SK-N-SH treated with all-trans-retinoic acid at 6 μM for 48 hours (cell line): ENCODE measurements around the gene DHRS13.
"Not testable (repeated sequence)": the region's sequence is repeated elsewhere in the genome, so short reads cannot be mapped to it uniquely, and the experiment has no call there.

Experiments used
- ATAC-seq: fragments of 200-7000 bp; cut with Tn5 transposase; 3 replicates; pipeline ENCODE4 v1.9.1; 2020; ENCODE audit warnings: mild to moderate bottlenecking, moderate library complexity
- ARNTL ChIP-seq: fragments of 450-650 bp; formaldehyde crosslinking; IDR thresholded peaks from 2 replicates; pipeline ENCODE4 v1.5.0; 2020; ENCODE audit warnings: low read depth, mild to moderate bottlenecking, moderate library complexity, borderline replicate concordance
- ESRRG ChIP-seq: fragments of 250-450 bp; sonication (Bioruptor Pico); IDR thresholded peaks from 2 replicates; pipeline ENCODE4 v1.6.1; 2021; ENCODE audit warnings: mild to moderate bottlenecking
- GLIS3 ChIP-seq: fragments of 250-450 bp; sonication (Bioruptor Pico); IDR thresholded peaks from 2 replicates; pipeline ENCODE4 v1.5.0; 2020; ENCODE audit warnings: mild to moderate bottlenecking, moderate library complexity
- ISL1 ChIP-seq: fragments of 250-450 bp; sonication (Bioruptor Pico); IDR thresholded peaks from 2 replicates; pipeline ENCODE4 v2.1.2; 2022; ENCODE audit warnings: mild to moderate bottlenecking, moderate library complexity
- PPARA ChIP-seq: fragments of 250-450 bp; sonication (Bioruptor Pico); IDR thresholded peaks from 2 replicates; pipeline ENCODE4 v1.5.0; 2020; ENCODE audit warnings: mild to moderate bottlenecking, borderline replicate concordance
- RARB ChIP-seq: fragments of 250-450 bp; sonication (Bioruptor Pico); IDR thresholded peaks from 2 replicates; pipeline ENCODE4 v1.8.0; 2021; ENCODE audit warnings: mild to moderate bottlenecking, moderate library complexity
- SNAI2 ChIP-seq: fragments of 250-450 bp; sonication (Bioruptor Pico); IDR thresholded peaks from 2 replicates; pipeline ENCODE4 v1.5.0; 2020; ENCODE audit warnings: mild to moderate bottlenecking, moderate library complexity
- TCF4 ChIP-seq: fragments of 250-450 bp; sonication (Bioruptor Pico); IDR thresholded peaks from 2 replicates; pipeline ENCODE4 v1.8.0; 2021; ENCODE audit warnings: mild to moderate bottlenecking, moderate library complexity, borderline replicate concordance
- TOX ChIP-seq: fragments of 250-450 bp; sonication (Bioruptor Pico); IDR thresholded peaks from 2 replicates; pipeline ENCODE4 v1.8.0; 2021; ENCODE audit warnings: mild to moderate bottlenecking, moderate library complexity, borderline replicate concordance
- ZC3H10 ChIP-seq: fragments of 250-450 bp; sonication (Bioruptor Pico); IDR thresholded peaks from 2 replicates; pipeline ENCODE4 v1.5.1; 2021; ENCODE audit warnings: mild to moderate bottlenecking, moderate library complexity
- ZFP3 ChIP-seq: fragments of 250-450 bp; sonication (Bioruptor Pico); IDR thresholded peaks from 2 replicates; pipeline ENCODE4 v1.5.0; 2020; ENCODE audit warnings: mild to moderate bottlenecking, moderate library complexity
- ZFP30 ChIP-seq: fragments of 450-650 bp; formaldehyde crosslinking; IDR thresholded peaks from 2 replicates; pipeline ENCODE4 v1.5.0; 2022; ENCODE audit warnings: mild to moderate bottlenecking, moderate library complexity
- ZNF565 ChIP-seq: fragments of 450-650 bp; formaldehyde crosslinking; conservative IDR thresholded peaks from 2 replicates; pipeline ENCODE4 v1.5.0; 2020; ENCODE audit warnings: low read depth, mild to moderate bottlenecking, moderate library complexity
- ZNF70 ChIP-seq: fragments of 450-650 bp; formaldehyde crosslinking; IDR thresholded peaks from 2 replicates; pipeline ENCODE4 v1.5.0; 2020; ENCODE audit warnings: mild to moderate bottlenecking, moderate library complexity
- ZNF8 ChIP-seq: fragments of 450-650 bp; formaldehyde crosslinking; IDR thresholded peaks from 2 replicates; pipeline ENCODE4 v1.5.0; 2020; ENCODE audit warnings: mild to moderate bottlenecking, moderate library complexity
- TF ChIP-seq, protein P1 (sequence below): fragments of 250-450 bp; sonication (Bioruptor Pico); IDR thresholded peaks from 2 replicates; pipeline ENCODE4 v1.8.0; 2020; ENCODE audit warnings: mild to moderate bottlenecking, moderate library complexity, borderline replicate concordance
- TF ChIP-seq, protein P2 (sequence below): fragments of 250-450 bp; sonication (Bioruptor Pico); IDR thresholded peaks from 2 replicates; pipeline ENCODE4 v1.5.1; 2020; ENCODE audit warnings: low read depth, mild to moderate bottlenecking, moderate library complexity
- TF ChIP-seq, protein P3 (sequence below): fragments of 250-450 bp; sonication (Bioruptor Pico); IDR thresholded peaks from 2 replicates; pipeline ENCODE4 v1.5.1; 2021; ENCODE audit warnings: mild to moderate bottlenecking, moderate library complexity
- TF ChIP-seq, protein P4 (sequence below): fragments of 250-450 bp; sonication (Bioruptor Pico); IDR thresholded peaks from 2 replicates; pipeline ENCODE4 v1.8.0; 2021; ENCODE audit warnings: low read depth, mild to moderate bottlenecking, moderate library complexity, borderline replicate concordance
- TF ChIP-seq, protein P5 (sequence below): fragments of 250-450 bp; sonication (Bioruptor Pico); IDR thresholded peaks from 2 replicates; pipeline ENCODE4 v1.5.0; 2020; ENCODE audit warnings: mild to moderate bottlenecking, moderate library complexity

The DHRS13 gene

DNA sequence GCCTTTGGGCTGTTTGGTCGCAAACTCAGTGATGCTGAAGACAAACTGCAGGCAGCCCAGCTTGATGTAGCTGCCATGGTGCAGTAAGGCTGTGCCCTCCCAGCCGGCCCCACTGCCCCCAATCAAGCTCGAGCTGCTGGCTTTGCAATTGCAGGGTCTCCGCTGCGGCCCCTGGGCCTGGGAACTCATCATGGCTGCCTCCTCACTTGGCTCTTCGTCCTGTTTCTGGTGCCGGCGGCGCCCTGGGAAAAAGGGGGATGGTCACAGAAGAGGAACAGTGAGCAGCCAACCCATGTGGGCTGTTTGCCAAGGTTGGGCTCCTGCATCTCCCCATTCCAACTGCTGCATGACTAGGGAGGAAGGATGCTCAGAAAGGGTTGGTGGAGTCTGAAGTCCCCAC is 3.4 kb upstream of the DHRS13 start:
- ATAC-seq: no peak
- TF ChIP-seq GLIS3 (CRISPR knock-in tag): no peak
- TF ChIP-seq, protein P1, sequence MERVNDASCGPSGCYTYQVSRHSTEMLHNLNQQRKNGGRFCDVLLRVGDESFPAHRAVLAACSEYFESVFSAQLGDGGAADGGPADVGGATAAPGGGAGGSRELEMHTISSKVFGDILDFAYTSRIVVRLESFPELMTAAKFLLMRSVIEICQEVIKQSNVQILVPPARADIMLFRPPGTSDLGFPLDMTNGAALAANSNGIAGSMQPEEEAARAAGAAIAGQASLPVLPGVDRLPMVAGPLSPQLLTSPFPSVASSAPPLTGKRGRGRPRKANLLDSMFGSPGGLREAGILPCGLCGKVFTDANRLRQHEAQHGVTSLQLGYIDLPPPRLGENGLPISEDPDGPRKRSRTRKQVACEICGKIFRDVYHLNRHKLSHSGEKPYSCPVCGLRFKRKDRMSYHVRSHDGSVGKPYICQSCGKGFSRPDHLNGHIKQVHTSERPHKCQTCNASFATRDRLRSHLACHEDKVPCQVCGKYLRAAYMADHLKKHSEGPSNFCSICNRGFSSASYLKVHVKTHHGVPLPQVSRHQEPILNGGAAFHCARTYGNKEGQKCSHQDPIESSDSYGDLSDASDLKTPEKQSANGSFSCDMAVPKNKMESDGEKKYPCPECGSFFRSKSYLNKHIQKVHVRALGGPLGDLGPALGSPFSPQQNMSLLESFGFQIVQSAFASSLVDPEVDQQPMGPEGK (CRISPR knock-in tag): no peak
- no peak for TF ChIP-seq ZFP3
- TF ChIP-seq RARB (CRISPR knock-in tag): no peak
- TF ChIP-seq PPARA (CRISPR knock-in tag): no peak
- TF ChIP-seq ZNF565: no peak
- no peak for TF ChIP-seq ESRRG (CRISPR knock-in tag)
- no peak for TF ChIP-seq ISL1
- TF ChIP-seq, protein P2, sequence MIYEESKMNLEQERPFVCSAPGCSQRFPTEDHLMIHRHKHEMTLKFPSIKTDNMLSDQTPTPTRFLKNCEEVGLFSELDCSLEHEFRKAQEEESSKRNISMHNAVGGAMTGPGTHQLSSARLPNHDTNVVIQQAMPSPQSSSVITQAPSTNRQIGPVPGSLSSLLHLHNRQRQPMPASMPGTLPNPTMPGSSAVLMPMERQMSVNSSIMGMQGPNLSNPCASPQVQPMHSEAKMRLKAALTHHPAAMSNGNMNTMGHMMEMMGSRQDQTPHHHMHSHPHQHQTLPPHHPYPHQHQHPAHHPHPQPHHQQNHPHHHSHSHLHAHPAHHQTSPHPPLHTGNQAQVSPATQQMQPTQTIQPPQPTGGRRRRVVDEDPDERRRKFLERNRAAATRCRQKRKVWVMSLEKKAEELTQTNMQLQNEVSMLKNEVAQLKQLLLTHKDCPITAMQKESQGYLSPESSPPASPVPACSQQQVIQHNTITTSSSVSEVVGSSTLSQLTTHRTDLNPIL (CRISPR knock-in tag): no peak
- TF ChIP-seq, protein P3, sequence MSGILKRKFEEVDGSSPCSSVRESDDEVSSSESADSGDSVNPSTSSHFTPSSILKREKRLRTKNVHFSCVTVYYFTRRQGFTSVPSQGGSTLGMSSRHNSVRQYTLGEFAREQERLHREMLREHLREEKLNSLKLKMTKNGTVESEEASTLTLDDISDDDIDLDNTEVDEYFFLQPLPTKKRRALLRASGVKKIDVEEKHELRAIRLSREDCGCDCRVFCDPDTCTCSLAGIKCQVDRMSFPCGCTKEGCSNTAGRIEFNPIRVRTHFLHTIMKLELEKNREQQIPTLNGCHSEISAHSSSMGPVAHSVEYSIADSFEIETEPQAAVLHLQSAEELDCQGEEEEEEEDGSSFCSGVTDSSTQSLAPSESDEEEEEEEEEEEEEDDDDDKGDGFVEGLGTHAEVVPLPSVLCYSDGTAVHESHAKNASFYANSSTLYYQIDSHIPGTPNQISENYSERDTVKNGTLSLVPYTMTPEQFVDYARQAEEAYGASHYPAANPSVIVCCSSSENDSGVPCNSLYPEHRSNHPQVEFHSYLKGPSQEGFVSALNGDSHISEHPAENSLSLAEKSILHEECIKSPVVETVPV: no peak
- TF ChIP-seq ZC3H10: no peak
- TF ChIP-seq TCF4 (CRISPR knock-in tag): no peak

DNA sequence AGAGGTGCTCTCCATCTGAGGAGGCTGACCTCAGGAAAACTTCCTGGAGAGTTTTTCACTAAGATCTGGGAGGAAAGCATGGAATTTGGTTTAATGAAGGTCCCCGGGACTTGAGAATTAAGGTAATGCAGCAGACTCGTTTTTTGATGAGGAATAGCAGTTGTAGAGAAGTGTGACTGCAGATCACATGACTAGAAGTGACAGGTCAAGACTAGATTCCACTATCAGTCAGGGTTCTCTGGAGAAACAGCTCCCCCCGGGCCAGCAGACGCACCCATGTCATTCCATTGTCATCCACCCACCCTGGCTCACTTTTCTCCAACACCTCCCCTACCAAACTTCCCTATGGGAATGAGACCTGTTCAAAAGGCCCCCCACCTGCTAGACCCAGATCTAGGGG is 1.9 kb upstream of the DHRS13 start:
- TF ChIP-seq ZNF8 (CRISPR knock-in tag) (no peak), ZFP30 (CRISPR knock-in tag) (no peak), ESRRG (CRISPR knock-in tag) (no peak), TOX (no peak), ZC3H10 (no peak), ZNF565 (no peak), SNAI2 (CRISPR knock-in tag) (no peak), ARNTL (CRISPR knock-in tag) (no peak), ZNF70 (CRISPR knock-in tag) (no peak), ZFP3 (no peak), PPARA (CRISPR knock-in tag) (no peak)
- TF ChIP-seq, protein P2 (CRISPR knock-in tag): no peak
- TF ChIP-seq, protein P4, sequence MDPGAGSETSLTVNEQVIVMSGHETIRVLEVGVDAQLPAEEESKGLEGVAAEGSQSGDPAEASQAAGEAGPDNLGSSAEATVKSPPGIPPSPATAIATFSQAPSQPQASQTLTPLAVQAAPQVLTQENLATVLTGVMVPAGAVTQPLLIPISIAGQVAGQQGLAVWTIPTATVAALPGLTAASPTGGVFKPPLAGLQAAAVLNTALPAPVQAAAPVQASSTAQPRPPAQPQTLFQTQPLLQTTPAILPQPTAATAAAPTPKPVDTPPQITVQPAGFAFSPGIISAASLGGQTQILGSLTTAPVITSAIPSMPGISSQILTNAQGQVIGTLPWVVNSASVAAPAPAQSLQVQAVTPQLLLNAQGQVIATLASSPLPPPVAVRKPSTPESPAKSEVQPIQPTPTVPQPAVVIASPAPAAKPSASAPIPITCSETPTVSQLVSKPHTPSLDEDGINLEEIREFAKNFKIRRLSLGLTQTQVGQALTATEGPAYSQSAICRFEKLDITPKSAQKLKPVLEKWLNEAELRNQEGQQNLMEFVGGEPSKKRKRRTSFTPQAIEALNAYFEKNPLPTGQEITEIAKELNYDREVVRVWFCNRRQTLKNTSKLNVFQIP (CRISPR knock-in tag): no peak
- TF ChIP-seq, protein P1 (CRISPR knock-in tag): no peak
- TF ChIP-seq, protein P5, sequence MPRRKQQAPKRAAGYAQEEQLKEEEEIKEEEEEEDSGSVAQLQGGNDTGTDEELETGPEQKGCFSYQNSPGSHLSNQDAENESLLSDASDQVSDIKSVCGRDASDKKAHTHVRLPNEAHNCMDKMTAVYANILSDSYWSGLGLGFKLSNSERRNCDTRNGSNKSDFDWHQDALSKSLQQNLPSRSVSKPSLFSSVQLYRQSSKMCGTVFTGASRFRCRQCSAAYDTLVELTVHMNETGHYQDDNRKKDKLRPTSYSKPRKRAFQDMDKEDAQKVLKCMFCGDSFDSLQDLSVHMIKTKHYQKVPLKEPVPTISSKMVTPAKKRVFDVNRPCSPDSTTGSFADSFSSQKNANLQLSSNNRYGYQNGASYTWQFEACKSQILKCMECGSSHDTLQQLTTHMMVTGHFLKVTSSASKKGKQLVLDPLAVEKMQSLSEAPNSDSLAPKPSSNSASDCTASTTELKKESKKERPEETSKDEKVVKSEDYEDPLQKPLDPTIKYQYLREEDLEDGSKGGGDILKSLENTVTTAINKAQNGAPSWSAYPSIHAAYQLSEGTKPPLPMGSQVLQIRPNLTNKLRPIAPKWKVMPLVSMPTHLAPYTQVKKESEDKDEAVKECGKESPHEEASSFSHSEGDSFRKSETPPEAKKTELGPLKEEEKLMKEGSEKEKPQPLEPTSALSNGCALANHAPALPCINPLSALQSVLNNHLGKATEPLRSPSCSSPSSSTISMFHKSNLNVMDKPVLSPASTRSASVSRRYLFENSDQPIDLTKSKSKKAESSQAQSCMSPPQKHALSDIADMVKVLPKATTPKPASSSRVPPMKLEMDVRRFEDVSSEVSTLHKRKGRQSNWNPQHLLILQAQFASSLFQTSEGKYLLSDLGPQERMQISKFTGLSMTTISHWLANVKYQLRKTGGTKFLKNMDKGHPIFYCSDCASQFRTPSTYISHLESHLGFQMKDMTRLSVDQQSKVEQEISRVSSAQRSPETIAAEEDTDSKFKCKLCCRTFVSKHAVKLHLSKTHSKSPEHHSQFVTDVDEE (CRISPR knock-in tag): no peak
- no peak for ATAC-seq

DNA sequence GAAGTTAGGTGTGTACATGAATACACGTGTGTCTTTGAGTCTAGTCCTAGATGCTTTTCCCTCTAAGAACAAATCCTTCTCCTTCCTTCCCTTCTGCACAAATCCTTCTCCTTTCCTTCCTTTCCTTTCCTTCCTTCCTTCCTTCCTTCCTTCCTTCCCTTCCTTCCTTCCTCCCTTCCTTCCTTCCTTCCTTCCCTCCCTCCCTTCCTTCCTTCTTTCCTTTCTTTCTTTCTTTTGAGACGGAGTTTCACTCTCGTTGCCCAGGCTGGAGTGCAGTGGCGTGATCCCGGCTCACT is 615 bp upstream of the DHRS13 start:
- ATAC-seq: not testable (repeated sequence)
